Esophagus muscularis mucosa (tissue), 4 donors: Measurements from ENCODE around the gene PKP4. TPM values are rescaled to one million over a fixed set of nuclear protein-coding genes. Genes with fewer than 3 reads are reported as not detected.

Source experiments
- DNase-seq: peaks from one replicate; pipeline ENCODE4 v3.0.0-alpha.2; 2017; ENCODE audit errors: extremely low spot score
- H3K27ac ChIP-seq, 4 donors: fragments of 200-600 bp; sonication (generic); replicated peaks in 1 of 4; 1 replicate in 3 of 4; 2 replicates in 1 of 4; pipeline ENCODE4 v1.5.1; 2016 to 2019; ENCODE audit warnings: mild to moderate bottlenecking in 1 of 4
- H3K27me3 ChIP-seq, 4 donors: fragments of 200-600 bp; sonication (generic); one replicate each; pipeline versions ENCODE4 v1.5.1 to v1.6.0; 2016 to 2019
- H3K36me3 ChIP-seq, 4 donors: fragments of 200-600 bp; sonication (generic); one replicate each; pipeline ENCODE4 v1.5.1; 2016 to 2019
- H3K4me1 ChIP-seq, 4 donors: fragments of 200-600 bp; sonication (generic); one replicate each; pipeline ENCODE4 v1.5.1; 2016 to 2019
- H3K4me3 ChIP-seq, 4 donors: fragments of 200-600 bp; sonication (generic); 1 replicate in 2 of 4; 2 replicates in 2 of 4; pipeline ENCODE4 v1.5.1; 2016 to 2019; ENCODE audit warnings: mild to moderate bottlenecking in 4 of 4, moderate library complexity in 1 of 4
- H3K9me3 ChIP-seq, 4 donors: fragments of 200-600 bp; sonication (generic); 1 replicate in 3 of 4; 2 replicates in 1 of 4; pipeline ENCODE4 v1.5.1; 2016 to 2019
- CTCF ChIP-seq, 3 experiments: fragments of 200-600 bp in 2 of 3; fragments of 450-650 bp in 1 of 3; sonication (generic) in 2 of 3; IDR thresholded peaks; one replicate each; pipeline ENCODE4 v1.5.1; 2017 to 2019; ENCODE audit warnings: antibody characterized with exemption in 3 of 3, mild to moderate bottlenecking in 2 of 3, moderate library complexity in 1 of 3
- EP300 ChIP-seq: sonication (generic); formaldehyde crosslinking; IDR thresholded peaks from one replicate; pipeline ENCODE4 v1.6.1; 2017; ENCODE audit warnings: antibody characterized with exemption
- POLR2A ChIP-seq: fragments of 450-650 bp; IDR thresholded peaks from one replicate; pipeline ENCODE4 v1.6.1; 2017; ENCODE audit warnings: antibody characterized with exemption, moderate library complexity, mild to moderate bottlenecking, low read depth
- POLR2AphosphoS5 ChIP-seq, 2 donors: sonication (generic); formaldehyde crosslinking; IDR thresholded peaks; one replicate each; pipeline ENCODE4 v1.6.1; 2017; ENCODE audit warnings: antibody characterized with exemption in 2 of 2
- WGBS: methylation state at CpG from one replicate; pipeline ENCODE4 v1.1.5; 2018; 5-methylcytosine and 5-hydroxymethylcytosine counted together
- intact Hi-C: fragments of 100-400 bp; cut with DNase I; formaldehyde crosslinking; loops from one replicate; pipeline ENCODE4 v1.15.1; 2023
- total RNA-seq, 4 donors: library from RNA; depleted of rRNA; stranded (reverse); fragments of >200 nt; gene quantifications; one replicate each; pipeline versions ENCODE4 v1.1.0 to v1.2.1, GENCODE V29; 2016

The PKP4 gene
- total RNA-seq, 4 donors from 2014 or later = 79.7 to 131 (median 93.0) TPM

- no peaks in the 10 kb centered on the region for H3K9me3 ChIP-seq
- no peak overlapping the region for H3K4me3 ChIP-seq
- peak; percentile 55 for DNase-seq
- 97% methylated on average over 6 of the region's 6 CpGs for WGBS
- no peak overlapping the region for H3K27ac ChIP-seq
- no peak for TF ChIP-seq CTCF (IDR thresholded peaks at IDR 0.05)
- TF ChIP-seq POLR2A = no peak
- no peak for TF ChIP-seq POLR2AphosphoS5 (IDR thresholded peaks at IDR 0.05)
- TF ChIP-seq EP300 = no peak
- H3K4me1 ChIP-seq = peaks cover 21 to 37% (median 31%) of the 10 kb centered on the region in 4 donors
- intact Hi-C loops = loop anchor here (10.0 kb wide), 1 partner anchor 198 kb away; no protein-coding TSS in a partner anchor
- peaks cover 17 to 56% (median 44%) of the 10 kb centered on the region in 4 donors for H3K36me3 ChIP-seq
- H3K27me3 ChIP-seq = no peaks in the 10 kb centered on the region
Observed at GRCh38 chr2:158662421-158662820, 205.7 kb downstream of the PKP4 start.

DNA sequence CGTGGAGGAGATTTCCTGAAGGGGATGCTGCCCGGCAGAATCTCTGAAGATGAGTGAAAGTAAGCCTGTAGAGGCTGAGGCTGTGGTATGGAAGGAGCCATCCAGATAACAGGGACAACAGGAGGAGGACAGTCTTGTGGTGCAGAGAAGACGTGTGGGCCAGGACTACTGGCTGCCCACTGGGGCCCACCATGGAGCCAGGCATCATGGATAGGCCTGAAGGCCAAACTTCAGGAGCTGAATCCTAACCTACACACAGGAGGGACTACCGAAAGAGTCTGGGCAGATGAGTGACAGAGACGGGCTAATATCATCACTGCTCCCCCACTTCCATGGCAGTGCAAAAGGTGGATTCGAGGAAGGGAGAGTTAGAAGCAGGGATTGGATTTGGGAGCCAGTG, 207.0 kb downstream of the PKP4 start:
- peaks cover 17 to 56% (median 43%) of the 10 kb centered on the region in 4 donors for H3K36me3 ChIP-seq

DNA sequence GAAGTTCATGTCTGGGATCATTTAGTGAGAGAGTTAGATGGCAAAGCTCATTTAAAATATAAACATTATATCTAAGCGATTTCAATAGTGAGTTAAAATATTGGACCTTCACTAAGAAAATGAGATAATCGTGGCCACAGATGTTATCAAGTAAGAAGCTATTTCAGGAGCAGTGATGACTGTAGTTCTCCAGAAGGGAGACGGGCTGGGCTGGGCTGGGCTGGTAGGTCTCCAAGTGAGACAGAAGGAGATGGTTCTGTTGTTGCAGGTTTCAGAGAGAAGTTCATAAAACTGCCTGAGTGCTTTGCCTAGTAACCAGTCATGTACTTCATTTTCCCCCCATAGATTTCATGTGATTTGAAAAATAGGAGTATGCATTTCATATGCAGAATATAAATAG, 208.2 kb downstream of the PKP4 start:
- peaks cover 17 to 59% (median 45%) of the 10 kb centered on the region in 4 donors for H3K36me3 ChIP-seq
- intact Hi-C loops = loop anchor here (10.0 kb wide), 1 partner anchor 200 kb away; no protein-coding TSS in a partner anchor
- no peak overlapping the region for H3K27ac ChIP-seq
- no peak for TF ChIP-seq EP300
- no peak for TF ChIP-seq CTCF (IDR thresholded peaks at IDR 0.05)
- TF ChIP-seq POLR2AphosphoS5 (IDR thresholded peaks at IDR 0.05) = no peak
- no peak for TF ChIP-seq POLR2A
- peak; percentile 66 for DNase-seq
- no peaks in the 10 kb centered on the region for H3K27me3 ChIP-seq
- no peak overlapping the region for H3K4me3 ChIP-seq
- 29% methylated on average over 3 of the region's 3 CpGs for WGBS
- peaks cover 34 to 52% (median 44%) of the 10 kb centered on the region in 4 donors for H3K4me1 ChIP-seq
- H3K9me3 ChIP-seq = no peaks in the 10 kb centered on the region

More for the DNA sequence above, 207.0 kb downstream of the PKP4 start:
- intact Hi-C loops = loop anchor here (10.0 kb wide), 1 partner anchor 199 kb away; no protein-coding TSS in a partner anchor
- TF ChIP-seq CTCF (IDR thresholded peaks at IDR 0.05) = no peak
- no peak for TF ChIP-seq POLR2AphosphoS5 (IDR thresholded peaks at IDR 0.05)
- no peak for TF ChIP-seq POLR2A
- TF ChIP-seq EP300 = no peak
- 95% methylated on average over 6 of the region's 6 CpGs for WGBS
- Histone ChIP-seq H3K9me3 (no peaks in the 10 kb centered on the region), H3K27ac (no peak overlapping the region), H3K4me3 (no peak overlapping the region), H3K4me1 (peaks cover 34 to 51% (median 44%) of the 10 kb centered on the region in 4 donors), H3K27me3 (no peaks in the 10 kb centered on the region)
- peak; percentile 86 for DNase-seq

DNA sequence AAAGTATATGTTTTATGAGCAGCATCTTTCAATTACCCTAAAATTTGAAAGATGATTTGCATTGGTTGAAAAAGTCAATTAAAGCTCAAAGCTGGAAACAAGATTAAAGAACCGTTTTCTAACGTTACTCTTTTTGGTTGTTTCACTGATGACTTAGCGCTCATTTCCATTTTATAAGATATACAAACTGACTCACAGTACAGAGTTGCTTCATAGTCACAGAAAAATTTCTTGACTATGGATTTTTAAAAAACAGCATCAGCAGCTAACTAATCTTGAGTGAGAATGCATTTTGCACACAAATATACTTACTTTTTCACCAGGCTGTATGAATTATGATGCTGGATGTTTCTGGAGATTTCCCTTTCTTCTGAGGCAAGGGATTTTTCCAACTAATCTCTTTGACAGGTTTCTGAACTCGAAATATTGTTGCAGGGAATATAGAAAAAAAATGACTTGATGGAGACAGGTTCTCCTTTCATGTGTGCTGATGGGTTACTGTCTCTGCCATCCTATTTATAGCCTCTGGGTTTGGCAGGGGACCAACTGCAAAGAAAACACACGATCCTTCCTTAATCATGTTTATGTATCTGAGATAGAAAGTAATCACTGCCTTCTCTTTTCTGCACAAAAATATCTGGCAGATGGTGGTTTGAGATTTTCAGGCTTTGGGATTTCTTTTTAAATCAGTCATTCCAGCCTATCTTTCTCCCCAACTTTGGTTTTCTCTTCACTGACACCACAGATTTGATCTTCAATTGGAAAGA, 209.0 kb downstream of the PKP4 start:
- Histone ChIP-seq H3K27me3 (no peaks in the 10 kb centered on the region), H3K4me3 (no peak overlapping the region), H3K9me3 (no peaks in the 10 kb centered on the region), H3K36me3 (peaks cover 17 to 57% (median 48%) of the 10 kb centered on the region in 4 donors), H3K27ac (no peak overlapping the region), H3K4me1 (peaks cover 34 to 52% (median 44%) of the 10 kb centered on the region in 4 donors)
- WGBS = 44% methylated on average over 5 of the region's 5 CpGs
- TF ChIP-seq POLR2AphosphoS5 (IDR thresholded peaks at IDR 0.05) (no peak), POLR2A (no peak), CTCF (IDR thresholded peaks at IDR 0.05) (no peak), EP300 (no peak)
- DNase-seq = no peak
- intact Hi-C loops = loop anchor here (10.0 kb wide), 1 partner anchor 201 kb away; no protein-coding TSS in a partner anchor
